K562 (cell line): ENCODE data around the gene BBLN. TPM values are rescaled to one million over a fixed set of nuclear protein-coding genes. Genes with fewer than 3 reads are reported as not detected.

Experiments used
- ARHGAP35 ChIP-seq: fragments of 450-650 bp; IDR thresholded peaks from 2 replicates; pipeline ENCODE4 v1.6.1; 2018; ENCODE audit not compliant: partially characterized antibody
- CHCHD3 ChIP-seq: fragments of 250-450 bp; sonication (Bioruptor Pico); IDR thresholded peaks from 2 replicates; pipeline ENCODE4 v2.1.2; 2022; ENCODE audit warnings: mild to moderate bottlenecking
- MBD1 ChIP-seq: fragments of 250-450 bp; sonication (Bioruptor Pico); IDR thresholded peaks from 2 replicates; pipeline ENCODE4 v1.8.0; 2022; ENCODE audit warnings: inconsistent platforms
- NFIX ChIP-seq: fragments of 250-450 bp; sonication (Bioruptor Pico); IDR thresholded peaks from 2 replicates; pipeline ENCODE4 v1.4.0; 2020; ENCODE audit warnings: low read depth, mild to moderate bottlenecking, moderate library complexity
- SIRT6 ChIP-seq: IDR thresholded peaks from one replicate; pipeline ENCODE4 v1.6.1; 2012; ENCODE audit warnings: low read depth, mild to moderate bottlenecking, control low read depth, inconsistent platforms, low read length, moderate library complexity
- SMAD1 ChIP-seq: fragments of 150-350 bp; IDR thresholded peaks from 2 replicates; pipeline ENCODE4 v1.6.1; 2014; ENCODE audit warnings: low read length, low read depth; ENCODE audit not compliant: partially characterized antibody
- SMAD2 ChIP-seq: fragments of 150-350 bp; IDR thresholded peaks from 2 replicates; pipeline ENCODE4 v1.6.1; 2014; ENCODE audit warnings: low read depth, mild to moderate bottlenecking, low read length
- TCF7 ChIP-seq: sonication (generic); IDR thresholded peaks from 2 replicates; pipeline ENCODE4 v1.6.1; 2016; ENCODE audit warnings: antibody characterized with exemption, borderline replicate concordance
- THRB ChIP-seq: fragments of 450-650 bp; formaldehyde crosslinking; conservative IDR thresholded peaks from 2 replicates; pipeline ENCODE4 v1.4.0; 2022; ENCODE audit warnings: mild to moderate bottlenecking, missing genetic modification characterization
- ZBED1 ChIP-seq: IDR thresholded peaks from 2 replicates; pipeline ENCODE4 v1.6.1; 2014
- ZFPM2 ChIP-seq: fragments of 250-450 bp; sonication (Bioruptor Pico); IDR thresholded peaks from 2 replicates; pipeline ENCODE4 v1.5.1; 2022; ENCODE audit warnings: mild to moderate bottlenecking
- polyA plus RNA-seq, 8 experiments: library from polyadenylated mRNA; depleted of rRNA in 4 of 8; stranded (reverse) in 5 of 8; unstranded in 3 of 8; fragments of >200 nt; fragmentation: Nextera tagmentation in 2 of 8; fragmentation: Illumina TruSeq in 1 of 8; extraction: Ambion mirVana in 2 of 8; extraction: Trizol in 1 of 8; gene quantifications; 2 replicates each; pipeline versions ENCODE4 v1.2.1 to v1.2.3, GENCODE V29; 2011 to 2014; ENCODE audit warnings: inconsistent platforms in 1 of 8, missing spikeins in 1 of 8
- total RNA-seq, 7 experiments: library from RNA; depleted of rRNA in 6 of 7; stranded (reverse); fragments of >200 nt in 6 of 7; fragmentation: Illumina TruSeq in 2 of 7; extraction: Trizol in 2 of 7; gene quantifications; 2 replicates each; pipeline versions ENCODE4 v1.2.1 to v1.2.3, GENCODE V29; 2011 to 2021; ENCODE audit warnings: low replicate concordance in 1 of 7
- TF ChIP-seq, protein P1 (sequence below): fragments of 250-450 bp; sonication (Bioruptor Pico); IDR thresholded peaks from 2 replicates; pipeline ENCODE4 v1.4.0; 2020; ENCODE audit warnings: mild to moderate bottlenecking, moderate library complexity
- TF ChIP-seq, protein P2 (sequence below): fragments of 250-450 bp; sonication (Bioruptor Pico); IDR thresholded peaks from 2 replicates; pipeline ENCODE4 v1.5.0; 2021
- TF ChIP-seq, protein P3 (sequence below): fragments of 450-650 bp; IDR thresholded peaks from 2 replicates; pipeline ENCODE4 v1.6.1; 2016
- TF ChIP-seq, protein P4 (sequence below): sonication (generic); formaldehyde crosslinking; IDR thresholded peaks from 2 replicates; pipeline ENCODE4 v1.8.1; 2022; ENCODE audit warnings: missing genetic modification reagents
- TF ChIP-seq, protein P5 (sequence below): fragments of 250-450 bp; sonication (Bioruptor Pico); IDR thresholded peaks from 2 replicates; pipeline ENCODE4 v1.4.0; 2020; ENCODE audit warnings: borderline replicate concordance

Gene BBLN
- total and polyA plus RNA-seq, 9 of the 15 experiments (the other 6 are each of a cell fraction or from before 2014, with no cell fraction given), result 4.2 to 331 (median 87.1) TPM

- TF ChIP-seq, protein P1, sequence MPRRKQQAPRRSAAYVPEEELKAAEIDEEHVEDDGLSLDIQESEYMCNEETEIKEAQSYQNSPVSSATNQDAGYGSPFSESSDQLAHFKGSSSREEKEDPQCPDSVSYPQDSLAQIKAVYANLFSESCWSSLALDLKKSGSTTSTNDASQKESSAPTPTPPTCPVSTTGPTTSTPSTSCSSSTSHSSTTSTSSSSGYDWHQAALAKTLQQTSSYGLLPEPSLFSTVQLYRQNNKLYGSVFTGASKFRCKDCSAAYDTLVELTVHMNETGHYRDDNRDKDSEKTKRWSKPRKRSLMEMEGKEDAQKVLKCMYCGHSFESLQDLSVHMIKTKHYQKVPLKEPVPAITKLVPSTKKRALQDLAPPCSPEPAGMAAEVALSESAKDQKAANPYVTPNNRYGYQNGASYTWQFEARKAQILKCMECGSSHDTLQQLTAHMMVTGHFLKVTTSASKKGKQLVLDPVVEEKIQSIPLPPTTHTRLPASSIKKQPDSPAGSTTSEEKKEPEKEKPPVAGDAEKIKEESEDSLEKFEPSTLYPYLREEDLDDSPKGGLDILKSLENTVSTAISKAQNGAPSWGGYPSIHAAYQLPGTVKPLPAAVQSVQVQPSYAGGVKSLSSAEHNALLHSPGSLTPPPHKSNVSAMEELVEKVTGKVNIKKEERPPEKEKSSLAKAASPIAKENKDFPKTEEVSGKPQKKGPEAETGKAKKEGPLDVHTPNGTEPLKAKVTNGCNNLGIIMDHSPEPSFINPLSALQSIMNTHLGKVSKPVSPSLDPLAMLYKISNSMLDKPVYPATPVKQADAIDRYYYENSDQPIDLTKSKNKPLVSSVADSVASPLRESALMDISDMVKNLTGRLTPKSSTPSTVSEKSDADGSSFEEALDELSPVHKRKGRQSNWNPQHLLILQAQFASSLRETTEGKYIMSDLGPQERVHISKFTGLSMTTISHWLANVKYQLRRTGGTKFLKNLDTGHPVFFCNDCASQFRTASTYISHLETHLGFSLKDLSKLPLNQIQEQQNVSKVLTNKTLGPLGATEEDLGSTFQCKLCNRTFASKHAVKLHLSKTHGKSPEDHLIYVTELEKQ (CRISPR knock-in tag), result no peak
- TF ChIP-seq NFIX (CRISPR knock-in tag) (no peak), ZFPM2 (CRISPR knock-in tag) (0 out of 2 replicates have a peak, but pooled peaks have one; percentile 20), TCF7 (no peak), THRB (CRISPR knock-in tag) (peak; percentile 79), SIRT6 (no peak), SMAD2 (no peak), CHCHD3 (CRISPR knock-in tag) (peak; percentile 95), SMAD1 (peak; percentile 23), ARHGAP35 (peak; percentile 9), ZBED1 (no peak), MBD1 (CRISPR knock-in tag) (no peak)
- TF ChIP-seq, protein P2, sequence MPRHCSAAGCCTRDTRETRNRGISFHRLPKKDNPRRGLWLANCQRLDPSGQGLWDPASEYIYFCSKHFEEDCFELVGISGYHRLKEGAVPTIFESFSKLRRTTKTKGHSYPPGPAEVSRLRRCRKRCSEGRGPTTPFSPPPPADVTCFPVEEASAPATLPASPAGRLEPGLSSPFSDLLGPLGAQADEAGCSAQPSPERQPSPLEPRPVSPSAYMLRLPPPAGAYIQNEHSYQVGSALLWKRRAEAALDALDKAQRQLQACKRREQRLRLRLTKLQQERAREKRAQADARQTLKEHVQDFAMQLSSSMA (CRISPR knock-in tag), result no peak
- TF ChIP-seq, protein P3, sequence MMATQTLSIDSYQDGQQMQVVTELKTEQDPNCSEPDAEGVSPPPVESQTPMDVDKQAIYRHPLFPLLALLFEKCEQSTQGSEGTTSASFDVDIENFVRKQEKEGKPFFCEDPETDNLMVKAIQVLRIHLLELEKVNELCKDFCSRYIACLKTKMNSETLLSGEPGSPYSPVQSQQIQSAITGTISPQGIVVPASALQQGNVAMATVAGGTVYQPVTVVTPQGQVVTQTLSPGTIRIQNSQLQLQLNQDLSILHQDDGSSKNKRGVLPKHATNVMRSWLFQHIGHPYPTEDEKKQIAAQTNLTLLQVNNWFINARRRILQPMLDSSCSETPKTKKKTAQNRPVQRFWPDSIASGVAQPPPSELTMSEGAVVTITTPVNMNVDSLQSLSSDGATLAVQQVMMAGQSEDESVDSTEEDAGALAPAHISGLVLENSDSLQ, result no peak
- TF ChIP-seq, protein P4, sequence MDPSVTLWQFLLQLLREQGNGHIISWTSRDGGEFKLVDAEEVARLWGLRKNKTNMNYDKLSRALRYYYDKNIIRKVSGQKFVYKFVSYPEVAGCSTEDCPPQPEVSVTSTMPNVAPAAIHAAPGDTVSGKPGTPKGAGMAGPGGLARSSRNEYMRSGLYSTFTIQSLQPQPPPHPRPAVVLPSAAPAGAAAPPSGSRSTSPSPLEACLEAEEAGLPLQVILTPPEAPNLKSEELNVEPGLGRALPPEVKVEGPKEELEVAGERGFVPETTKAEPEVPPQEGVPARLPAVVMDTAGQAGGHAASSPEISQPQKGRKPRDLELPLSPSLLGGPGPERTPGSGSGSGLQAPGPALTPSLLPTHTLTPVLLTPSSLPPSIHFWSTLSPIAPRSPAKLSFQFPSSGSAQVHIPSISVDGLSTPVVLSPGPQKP, result no peak
- TF ChIP-seq, protein P5, sequence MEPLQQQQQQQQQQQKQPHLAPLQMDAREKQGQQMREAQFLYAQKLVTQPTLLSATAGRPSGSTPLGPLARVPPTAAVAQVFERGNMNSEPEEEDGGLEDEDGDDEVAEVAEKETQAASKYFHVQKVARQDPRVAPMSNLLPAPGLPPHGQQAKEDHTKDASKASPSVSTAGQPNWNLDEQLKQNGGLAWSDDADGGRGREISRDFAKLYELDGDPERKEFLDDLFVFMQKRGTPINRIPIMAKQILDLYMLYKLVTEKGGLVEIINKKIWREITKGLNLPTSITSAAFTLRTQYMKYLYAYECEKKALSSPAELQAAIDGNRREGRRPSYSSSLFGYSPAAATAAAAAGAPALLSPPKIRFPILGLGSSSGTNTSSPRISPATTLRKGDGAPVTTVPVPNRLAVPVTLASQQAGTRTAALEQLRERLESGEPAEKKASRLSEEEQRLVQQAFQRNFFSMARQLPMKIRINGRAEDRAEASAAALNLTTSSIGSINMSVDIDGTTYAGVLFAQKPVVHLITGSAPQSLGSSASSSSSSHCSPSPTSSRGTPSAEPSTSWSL, result peak; percentile 81; the same call in 1 of the 2 replicates
Measured at GRCh38 chr9:128159784-128160602, at the start of gene BBLN (continued).
